ENCODE data around the gene MUC16.
"Not testable (repeated sequence)": the region's sequence is repeated elsewhere in the genome, so short reads cannot be mapped to it uniquely, and the experiment has no call there.

Gene MUC16

DNA sequence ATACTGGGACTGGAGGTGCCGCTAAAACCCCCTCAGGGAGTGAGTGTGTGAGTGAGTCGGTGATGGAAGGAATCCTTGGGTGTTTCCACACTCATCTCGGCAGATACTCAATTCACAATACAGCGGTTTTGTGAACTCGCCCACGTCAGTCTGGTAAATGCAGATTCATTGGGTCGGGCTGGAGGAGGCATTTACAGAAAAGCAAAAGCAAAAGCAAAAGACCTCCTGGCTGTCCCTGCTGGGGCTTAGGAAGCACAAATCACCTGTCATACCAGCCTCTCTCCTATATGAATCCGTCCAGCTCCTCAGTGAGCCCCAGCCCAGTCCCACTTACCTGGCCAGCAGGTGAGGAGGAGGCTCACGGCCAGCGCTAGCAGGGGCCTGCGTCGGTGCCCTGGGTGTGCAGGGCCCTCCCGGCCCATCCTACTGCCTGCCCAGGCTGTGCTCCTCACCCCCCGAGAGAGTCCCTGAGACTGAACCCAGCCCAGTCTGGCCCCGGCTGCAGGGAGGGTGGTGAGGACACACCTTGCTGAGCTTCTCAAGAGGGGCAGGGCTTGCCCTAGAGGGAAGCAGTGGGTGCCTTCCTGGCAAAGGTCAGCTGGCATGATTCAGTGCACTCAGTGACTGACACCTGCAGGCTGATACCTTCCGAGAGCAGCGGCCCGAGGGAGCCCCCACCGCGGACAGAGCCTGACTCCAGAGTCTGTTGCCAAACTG is at the start of gene MUC16:
MUC16 (minus strand) TSS at position 475 of the 717 bp plus-strand sequence.
- DNase-seq (ENCODE audit: low read depth, low spot score): no peak
- H3K4me3 ChIP-seq (ENCODE audit: low read depth, low read length): no peak within 1 kb of the TSS
- TF ChIP-seq, protein P1, sequence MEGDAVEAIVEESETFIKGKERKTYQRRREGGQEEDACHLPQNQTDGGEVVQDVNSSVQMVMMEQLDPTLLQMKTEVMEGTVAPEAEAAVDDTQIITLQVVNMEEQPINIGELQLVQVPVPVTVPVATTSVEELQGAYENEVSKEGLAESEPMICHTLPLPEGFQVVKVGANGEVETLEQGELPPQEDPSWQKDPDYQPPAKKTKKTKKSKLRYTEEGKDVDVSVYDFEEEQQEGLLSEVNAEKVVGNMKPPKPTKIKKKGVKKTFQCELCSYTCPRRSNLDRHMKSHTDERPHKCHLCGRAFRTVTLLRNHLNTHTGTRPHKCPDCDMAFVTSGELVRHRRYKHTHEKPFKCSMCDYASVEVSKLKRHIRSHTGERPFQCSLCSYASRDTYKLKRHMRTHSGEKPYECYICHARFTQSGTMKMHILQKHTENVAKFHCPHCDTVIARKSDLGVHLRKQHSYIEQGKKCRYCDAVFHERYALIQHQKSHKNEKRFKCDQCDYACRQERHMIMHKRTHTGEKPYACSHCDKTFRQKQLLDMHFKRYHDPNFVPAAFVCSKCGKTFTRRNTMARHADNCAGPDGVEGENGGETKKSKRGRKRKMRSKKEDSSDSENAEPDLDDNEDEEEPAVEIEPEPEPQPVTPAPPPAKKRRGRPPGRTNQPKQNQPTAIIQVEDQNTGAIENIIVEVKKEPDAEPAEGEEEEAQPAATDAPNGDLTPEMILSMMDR (IDR thresholded peaks at IDR 0.05; ENCODE audit: insufficient read depth, low read length, missing control alignments): no peak
- ChIA-PET POLR2A (no interaction called here), CTCF (no interaction called here)

- ChIA-PET POLR2A (no interaction called here), CTCF (no interaction called here)
- TF ChIP-seq, protein P1 (IDR thresholded peaks at IDR 0.05; ENCODE audit: insufficient read depth, low read length, missing control alignments): no peak
- DNase-seq (ENCODE audit: low read depth, low spot score): no peak
- H3K4me3 ChIP-seq (ENCODE audit: low read depth, low read length): no peak overlapping the region
Measured at GRCh38 chr19:9058905-9059667, 48.9 kb upstream of the MUC16 start.

- no peak overlapping the region for H3K4me3 ChIP-seq (ENCODE audit: low read depth, low read length)
- ChIA-PET CTCF (no interaction called here), POLR2A (no interaction called here)
- TF ChIP-seq, protein P1 (IDR thresholded peaks at IDR 0.05; ENCODE audit: insufficient read depth, low read length, missing control alignments): no peak
- no peak for DNase-seq (ENCODE audit: low read depth, low spot score)
Measured at GRCh38 chr19:9057505-9058258, 47.5 kb upstream of the MUC16 start.

DNA sequence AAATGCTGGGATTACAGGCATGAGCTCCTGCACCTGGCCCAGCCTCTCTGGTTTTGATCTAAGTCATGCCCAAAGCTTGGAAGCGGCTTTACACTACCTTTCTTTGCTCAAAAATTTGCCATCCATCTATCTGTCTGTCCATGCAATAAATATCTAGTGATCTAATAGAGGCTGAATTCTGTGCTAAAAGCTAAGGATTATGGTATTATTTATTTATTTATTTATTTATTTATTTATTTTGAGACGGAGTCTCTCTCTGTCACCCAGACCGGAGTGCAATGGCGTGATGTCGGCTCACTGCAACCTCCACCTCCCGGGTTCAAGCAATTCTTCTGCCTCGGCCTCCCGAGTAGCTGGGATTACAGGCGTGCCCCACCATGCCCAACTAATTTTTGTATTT is 45.9 kb upstream of the MUC16 start:
- CTCF ChIA-PET; POLR2A ChIA-PET; DNase-seq (ENCODE audit: low read depth, low spot score); H3K4me3 ChIP-seq (ENCODE audit: low read depth, low read length): not testable (repeated sequence)

DNA sequence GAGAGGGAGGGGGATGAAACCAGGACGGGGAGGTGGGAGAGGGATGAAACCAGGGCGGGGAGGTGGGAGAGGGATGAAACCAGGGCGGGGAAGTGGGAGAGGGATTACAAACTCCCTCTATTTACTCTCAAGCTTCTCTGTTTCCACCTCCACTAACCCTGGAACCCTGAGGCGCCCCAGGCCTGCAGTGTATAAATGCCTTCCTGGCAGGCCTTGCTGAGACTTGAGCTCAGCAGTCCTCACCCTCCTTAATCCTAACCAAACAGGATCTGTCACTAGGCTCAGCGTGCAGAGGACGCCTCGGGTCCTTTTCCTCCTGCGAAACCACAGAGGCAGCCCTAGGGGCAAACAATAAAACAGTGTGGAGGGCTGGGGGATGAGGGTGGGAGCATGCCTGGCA is 44.6 kb upstream of the MUC16 start:
- TF ChIP-seq, protein P1 (IDR thresholded peaks at IDR 0.05; ENCODE audit: insufficient read depth, low read length, missing control alignments): no peak
- no peak overlapping the region for H3K4me3 ChIP-seq (ENCODE audit: low read depth, low read length)
- POLR2A ChIA-PET: no interaction called here
- CTCF ChIA-PET: no interaction called here
- DNase-seq (ENCODE audit: low read depth, low spot score): no peak

DNA sequence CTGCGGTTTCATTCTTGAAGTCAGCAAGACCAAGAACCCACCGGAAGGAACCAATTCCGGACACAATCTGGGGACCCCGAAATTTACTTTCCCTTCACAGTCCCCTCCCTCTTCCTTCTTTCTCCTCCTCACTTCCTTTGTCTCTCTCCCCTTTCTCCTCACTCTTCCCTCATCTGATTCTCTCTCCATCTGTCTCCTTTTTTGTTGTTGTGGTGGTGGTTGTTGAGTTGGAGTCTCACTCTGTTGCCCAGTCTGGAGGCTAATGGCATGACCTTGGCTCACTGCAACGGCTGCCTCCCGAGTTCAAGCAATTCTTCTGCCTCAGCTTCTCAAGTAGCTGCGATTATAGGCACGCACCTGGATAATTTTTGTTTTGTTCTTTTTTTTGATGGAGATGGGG is 44.0 kb upstream of the MUC16 start:
- no peak for DNase-seq (ENCODE audit: low read depth, low spot score)
- TF ChIP-seq, protein P1 (IDR thresholded peaks at IDR 0.05; ENCODE audit: insufficient read depth, low read length, missing control alignments): no peak
- no peak overlapping the region for H3K4me3 ChIP-seq (ENCODE audit: low read depth, low read length)
- CTCF ChIA-PET: no interaction called here
- POLR2A ChIA-PET: no interaction called here

- not testable (repeated sequence) for DNase-seq (ENCODE audit: low read depth, low spot score)
Measured at GRCh38 chr19:9053674-9054073, 43.5 kb upstream of the MUC16 start.

More at GRCh38 chr19:9053674-9054073, 43.5 kb upstream of the MUC16 start:
- POLR2A ChIA-PET; CTCF ChIA-PET; H3K4me3 ChIP-seq (ENCODE audit: low read depth, low read length): not testable (repeated sequence)

Measured in AG04449 (cell line).